Thyroid gland (tissue), 4 donors: ENCODE results near the gene CHST9.

ENCODE experiments used
- CTCF ChIP-seq, 6 experiments: fragments of 200-600 bp in 3 of 6; fragments of 450-650 bp in 3 of 6; sonication (generic) in 3 of 6; IDR thresholded peaks; one replicate each; pipeline ENCODE4 v1.5.1; 2016 to 2019; ENCODE audit warnings: antibody characterized with exemption in 6 of 6, mild to moderate bottlenecking in 2 of 6, inconsistent platforms in 1 of 6, moderate library complexity in 1 of 6
- POLR2A ChIP-seq, 2 donors: fragments of 450-650 bp; IDR thresholded peaks; one replicate each; pipeline ENCODE4 v1.6.1; 2017; ENCODE audit warnings: antibody characterized with exemption in 2 of 2, mild to moderate bottlenecking in 2 of 2, moderate library complexity in 1 of 2

- TF ChIP-seq POLR2A (IDR thresholded peaks at IDR 0.05), result no peak
- TF ChIP-seq CTCF (IDR thresholded peaks at IDR 0.05), result no peak
These were observed 236.4 kb downstream of the CHST9 start for GRCh38 chr18:26948703-26949102.
